Upper lobe of left lung (tissue), 6 donors: ENCODE data around the gene SEL1L. TPM values are rescaled to one million over a fixed set of nuclear protein-coding genes. Genes with fewer than 3 reads are reported as not detected.
"Not testable (repeated sequence)": the region's sequence is repeated elsewhere in the genome, so short reads cannot be mapped to it uniquely, and the experiment has no call there.

Experiments used
- ATAC-seq, 2 donors: fragments of 200-7000 bp; cut with Tn5 transposase; one replicate each; pipeline ENCODE4 v1.9.1; 2022; ENCODE audit warnings: mild to moderate bottlenecking in 2 of 2, moderate library complexity in 2 of 2; ENCODE audit not compliant: low FRiP score in 2 of 2
- DNase-seq, 2 donors: peaks; one replicate each; pipeline ENCODE4 v3.0.0-alpha.2; 2019 to 2020
- H3K27ac ChIP-seq, 4 donors: fragments of 200-600 bp; sonication (generic); one replicate each; pipeline ENCODE4 v1.5.1; 2016 to 2019
- H3K27me3 ChIP-seq, 4 donors: fragments of 200-600 bp; sonication (generic); one replicate each; pipeline ENCODE4 v1.5.1; 2017 to 2019
- H3K36me3 ChIP-seq, 4 donors: fragments of 200-600 bp; sonication (generic); one replicate each; pipeline ENCODE4 v1.5.1; 2016 to 2019
- H3K4me1 ChIP-seq, 4 donors: fragments of 200-600 bp; sonication (generic); one replicate each; pipeline ENCODE4 v1.5.1; 2018 to 2019
- H3K4me3 ChIP-seq, 4 donors: fragments of 200-600 bp; sonication (generic); one replicate each; pipeline ENCODE4 v1.5.1; 2017 to 2019; ENCODE audit warnings: mild to moderate bottlenecking in 2 of 4, moderate library complexity in 1 of 4
- H3K9me3 ChIP-seq, 4 donors: fragments of 200-600 bp; sonication (generic); one replicate each; pipeline ENCODE4 v1.5.1; 2018 to 2019
- CTCF ChIP-seq, 6 experiments: fragments of 450-650 bp in 4 of 6; fragments of 200-600 bp in 2 of 6; sonication (generic) in 2 of 6; IDR thresholded peaks; one replicate each; pipeline ENCODE4 v1.5.1; 2016 to 2019; ENCODE audit warnings: antibody characterized with exemption in 6 of 6
- EP300 ChIP-seq, 4 donors: sonication (generic); formaldehyde crosslinking; IDR thresholded peaks; one replicate each; pipeline ENCODE4 v1.5.1; 2017; ENCODE audit warnings: antibody characterized with exemption in 4 of 4, control low read depth in 2 of 4
- POLR2A ChIP-seq, 4 donors: fragments of 450-650 bp; IDR thresholded peaks; one replicate each; pipeline ENCODE4 v1.5.1; 2016 to 2017; ENCODE audit warnings: antibody characterized with exemption in 4 of 4, mild to moderate bottlenecking in 2 of 4
- POLR2AphosphoS5 ChIP-seq, 2 donors: sonication (generic); formaldehyde crosslinking; IDR thresholded peaks; one replicate each; pipeline ENCODE4 v1.5.1; 2017; ENCODE audit warnings: antibody characterized with exemption in 2 of 2
- WGBS, 2 donors: methylation state at CpG; one replicate each; pipeline ENCODE4 v1.1.5; 2017 to 2018; 5-methylcytosine and 5-hydroxymethylcytosine counted together
- total RNA-seq, 6 donors: library from RNA; depleted of rRNA in 4 of 6; stranded (reverse); fragments of >200 nt in 4 of 6; gene quantifications; one replicate each; pipeline versions ENCODE4 v1.1.0 to v1.2.1, GENCODE V29; 2016 to 2021
- donor health status: DM: no; HTN: no; CAD: no; lungs with moderate emphysema.
- donor health status: DM: no; HTN: yes; CAD: no; lungs with severe emphysema.

SEL1L gene
- total RNA-seq, 6 donors from 2014 or later: 24.1 to 120 (median 64.0) TPM

GRCh38 chr14:81465507-81466228 is 68.0 kb downstream of the SEL1L start:
- 64 to 69% methylated on average over 13 of the region's 13 CpGs for WGBS, 2 donors

GRCh38 chr14:81465003-81465392 is 68.7 kb downstream of the SEL1L start:
- H3K4me1 ChIP-seq: peaks cover 5 to 12% (median 9%) of the 10 kb centered on the region in 4 donors
- not testable (repeated sequence) for H3K27me3 ChIP-seq, H3K36me3 ChIP-seq, H3K9me3 ChIP-seq, DNase-seq
- 40 to 41% methylated on average over 11 of the region's 11 CpGs for WGBS, 2 donors
- peak overlapping the region; percentile 53 to 65 (median 58) for H3K27ac ChIP-seq
- ATAC-seq: peak in 1 of 2 donors; percentile 8
- peak overlapping the region in 3 of 4 donors; percentile 22 to 54 (median 46) for H3K4me3 ChIP-seq

More at GRCh38 chr14:81465507-81466228, 68.0 kb downstream of the SEL1L start:
- Histone ChIP-seq H3K27me3 (no peaks in the 10 kb centered on the region), H3K9me3 (no peaks in the 10 kb centered on the region), H3K36me3 (no peaks in the 10 kb centered on the region), H3K4me3 (peak overlapping the region in 3 of 4 donors; percentile 22 to 54 (median 46)), H3K4me1 (peaks cover 5 to 12% (median 9%) of the 10 kb centered on the region in 4 donors), H3K27ac (peak overlapping the region; percentile 22 to 65 (median 58))
- peak; percentile 30 to 56 for ATAC-seq
- TF ChIP-seq CTCF (IDR thresholded peaks at IDR 0.05) (no peak), EP300 (IDR thresholded peaks at IDR 0.05) (peak in 1 of 4 donors; percentile 1)
- DNase-seq: peak in 1 of 2 donors; percentile 85

- peaks cover 5 to 15% (median 11%) of the 10 kb centered on the region in 4 donors for H3K4me1 ChIP-seq
- no peaks in the 10 kb centered on the region for H3K27me3 ChIP-seq
- ATAC-seq (peak; percentile 53 to 81), DNase-seq (no peak)
- TF ChIP-seq POLR2AphosphoS5 (IDR thresholded peaks at IDR 0.05) (no peak), CTCF (IDR thresholded peaks at IDR 0.05) (peak; percentile 73 to 93 (median 88))
- peak overlapping the region; percentile 41 to 65 (median 54) for H3K27ac ChIP-seq
- H3K4me3 ChIP-seq: peak overlapping the region in 3 of 4 donors; percentile 22 to 54 (median 46)
- no peaks in the 10 kb centered on the region for H3K36me3 ChIP-seq
- H3K9me3 ChIP-seq: no peaks in the 10 kb centered on the region
- 20% methylated on average over 15 of the region's 15 CpGs for WGBS, 2 donors
These were observed 69.2 kb downstream of the SEL1L start for GRCh38 chr14:81464253-81465002.

- H3K27ac ChIP-seq, H3K9me3 ChIP-seq, H3K4me3 ChIP-seq, H3K27me3 ChIP-seq, H3K36me3 ChIP-seq, ATAC-seq: not testable (repeated sequence)
- 90 to 96% methylated on average over 10 to 19 of the region's 30 CpGs for WGBS, 2 donors
- peak in 1 of 2 donors; percentile 70 for DNase-seq
- H3K4me1 ChIP-seq: peaks cover 5 to 16% (median 12%) of the 10 kb centered on the region in 4 donors
These were observed 71.3 kb downstream of the SEL1L start for GRCh38 chr14:81462356-81462755.

GRCh38 chr14:81459912-81460311 is 73.7 kb downstream of the SEL1L start:
- WGBS, 2 donors: 90 to 92% methylated on average over 4 of the region's 4 CpGs
- H3K27ac ChIP-seq: no peak overlapping the region
- DNase-seq: no peak

More at GRCh38 chr14:81459912-81460311, 73.7 kb downstream of the SEL1L start:
- peaks cover 1 to 13% (median 6%) of the 10 kb centered on the region in 4 donors for H3K4me1 ChIP-seq
- H3K36me3 ChIP-seq: no peaks in the 10 kb centered on the region
- H3K27me3 ChIP-seq: no peaks in the 10 kb centered on the region
- ATAC-seq: no peak
- no peaks in the 10 kb centered on the region for H3K9me3 ChIP-seq
- TF ChIP-seq CTCF (IDR thresholded peaks at IDR 0.05) (no peak), POLR2AphosphoS5 (IDR thresholded peaks at IDR 0.05) (no peak), EP300 (IDR thresholded peaks at IDR 0.05) (no peak), POLR2A (IDR thresholded peaks at IDR 0.05) (no peak)
- no peak overlapping the region for H3K4me3 ChIP-seq
